Activated T-cell treated with anti-CD3 and anti-CD28 coated beads, Interleukin-2, amount 50 U/mL, for 1 hour (primary cell): ENCODE measurements around the gene CALU.

Experiments used
- DNase-seq: peaks from one replicate; pipeline ENCODE4 v3.0.0-alpha.2; 2020

CALU gene

GRCh38 chr7:128725531-128725930 is 13.6 kb upstream of the CALU start:
- DNase-seq = no peak

DNA sequence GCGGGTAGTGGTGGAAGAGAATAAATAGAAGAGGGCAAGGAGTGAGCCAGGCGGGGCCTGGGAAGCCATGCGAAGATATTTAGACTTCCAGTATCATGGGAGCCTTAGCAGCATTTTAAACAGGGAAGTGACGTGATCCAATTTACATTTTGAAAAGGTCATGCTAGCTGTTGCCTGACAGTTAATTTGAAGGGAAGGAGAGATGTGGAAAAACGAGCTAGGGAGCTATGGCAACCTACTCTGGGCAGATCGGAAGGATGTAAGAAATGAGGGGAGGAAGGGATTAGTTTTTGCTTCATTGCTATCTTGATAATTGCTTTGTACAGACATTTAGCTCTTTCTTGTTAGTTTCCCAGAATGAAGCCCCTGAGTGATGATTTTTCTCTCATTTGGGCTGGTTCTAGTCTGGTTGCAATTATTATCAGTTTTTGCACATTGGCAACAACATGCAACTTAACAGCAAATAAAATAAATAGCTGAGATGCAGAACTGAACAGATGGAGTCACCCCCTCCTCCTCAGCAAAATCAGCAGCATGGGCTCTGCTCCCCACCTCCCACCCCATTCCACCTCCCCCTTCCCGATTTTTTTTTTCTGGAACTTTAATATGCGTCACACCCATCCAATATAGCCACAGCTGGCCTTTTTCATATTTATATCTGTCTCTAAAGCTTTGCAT is 13.0 kb upstream of the CALU start:
- no peak for DNase-seq

- DNase-seq = no peak
These were observed 12.5 kb upstream of the CALU start for GRCh38 chr7:128726737-128727072.

DNA sequence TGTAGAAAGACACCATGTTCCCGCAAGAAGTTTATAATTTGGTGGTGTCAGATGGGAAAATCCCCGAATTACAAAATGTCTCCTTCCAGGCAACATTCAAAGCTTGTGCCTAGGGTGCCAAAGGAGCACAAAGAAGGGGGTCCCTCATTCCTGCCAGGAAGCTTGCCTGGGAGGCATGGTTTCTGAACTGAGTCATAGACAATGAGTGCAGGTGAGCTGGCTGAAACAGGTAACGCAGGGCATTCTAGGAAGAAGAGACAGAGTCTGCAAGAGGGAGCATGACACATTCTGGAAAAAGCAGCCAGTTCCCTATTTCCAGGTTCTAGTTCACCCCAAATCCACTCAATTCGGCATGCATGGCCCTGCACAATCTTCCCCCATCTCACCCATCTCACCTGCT is 11.9 kb upstream of the CALU start:
- DNase-seq = no peak

GRCh38 chr7:128728598-128728997 is 10.6 kb upstream of the CALU start:
- no peak for DNase-seq

- DNase-seq = no peak
These were observed 9.7 kb upstream of the CALU start for GRCh38 chr7:128729494-128729893.

- DNase-seq = no peak
These were observed 8.0 kb upstream of the CALU start for GRCh38 chr7:128731184-128731583.

DNA sequence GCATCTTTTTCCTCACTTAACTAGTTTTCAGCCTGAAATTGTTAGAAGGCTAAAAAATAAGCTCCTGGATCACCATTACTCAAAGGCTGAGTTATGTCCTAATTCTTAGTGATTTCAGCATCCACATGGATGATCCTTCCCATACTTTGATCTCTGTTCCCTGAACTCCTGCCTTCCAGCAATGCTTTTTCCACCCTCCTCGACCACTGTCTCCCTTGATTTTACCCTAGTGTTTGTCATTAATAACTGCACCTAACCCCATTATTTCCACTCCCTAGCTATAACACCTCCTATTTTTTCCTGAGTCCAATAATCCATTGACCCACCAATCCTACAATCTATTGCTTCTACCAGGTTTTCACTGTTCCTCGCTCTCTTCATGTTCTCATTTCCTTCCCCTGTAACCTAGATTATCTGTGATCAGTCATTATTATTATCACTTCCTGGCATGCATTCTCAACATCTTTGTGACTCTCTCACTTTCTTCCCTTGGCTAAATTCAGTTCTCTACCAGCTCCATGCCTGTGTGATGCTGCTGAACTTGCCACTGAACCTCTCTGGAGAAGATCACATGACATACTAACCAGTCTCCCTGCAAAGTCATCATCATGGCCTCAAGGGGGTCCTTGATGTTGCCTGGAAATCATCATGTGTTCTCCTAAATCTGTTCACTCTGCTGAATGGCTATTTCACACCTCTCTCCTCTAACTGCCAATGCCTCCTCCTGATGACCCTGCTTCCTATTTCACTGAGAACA is 6.5 kb upstream of the CALU start:
- DNase-seq = no peak

DNA sequence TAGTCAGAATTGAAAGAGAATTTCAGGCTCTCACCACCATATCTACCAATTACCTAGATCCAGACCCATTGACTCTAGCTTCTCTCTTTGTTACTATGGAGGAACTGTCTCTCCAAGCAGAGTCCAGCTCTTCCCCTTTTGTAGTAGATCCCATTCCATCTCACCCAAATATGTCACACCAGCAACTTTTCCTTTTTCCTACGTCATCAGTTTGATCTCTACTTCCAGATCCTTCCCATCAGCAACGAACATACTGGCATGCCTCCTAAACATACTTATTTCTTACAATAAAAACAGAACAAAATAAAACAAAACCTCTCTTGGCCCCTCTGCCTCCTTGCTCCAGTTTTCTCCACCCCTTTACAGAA is 5.9 kb upstream of the CALU start:
- no peak for DNase-seq

DNA sequence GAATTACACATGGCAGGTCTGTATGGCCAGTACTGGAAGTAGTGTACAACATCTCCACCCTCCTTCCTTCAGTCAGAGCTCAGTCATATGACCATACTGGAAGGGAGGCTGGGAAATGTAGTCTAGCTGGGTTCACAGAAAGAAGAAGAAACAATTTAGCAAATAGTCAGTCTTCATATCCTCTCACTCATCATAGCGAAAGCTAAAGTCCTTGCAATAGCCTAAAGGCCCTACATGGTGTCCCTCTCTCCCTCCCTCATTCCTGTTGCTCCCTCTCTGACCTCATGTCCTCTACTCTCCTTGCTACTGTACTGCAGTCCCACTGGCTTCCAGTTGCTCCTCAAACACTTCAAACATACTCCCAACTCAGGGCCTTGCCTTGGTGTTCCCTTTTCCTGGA is 4.3 kb upstream of the CALU start:
- DNase-seq = no peak

- no peak for DNase-seq
These were observed 3.7 kb upstream of the CALU start for GRCh38 chr7:128735436-128735835.

DNA sequence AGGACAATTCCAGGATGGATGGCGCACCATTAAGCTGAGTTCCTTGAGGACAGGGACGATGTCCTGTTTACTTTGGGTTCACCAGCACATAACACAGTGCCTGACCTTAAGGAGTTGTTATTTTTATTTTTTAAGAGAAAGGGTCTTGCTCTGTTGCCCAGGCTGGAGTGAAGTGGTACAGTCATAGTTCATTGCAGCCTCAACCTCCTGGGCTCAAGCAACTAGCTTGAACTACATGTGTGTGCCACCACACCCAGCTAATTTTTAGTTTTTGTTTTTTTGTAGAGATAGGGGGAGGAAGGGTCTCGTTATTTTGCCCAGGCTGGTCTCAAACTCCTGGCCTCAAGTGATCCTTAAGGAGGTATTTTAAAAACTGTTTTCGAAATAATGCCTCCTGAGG is 1.7 kb upstream of the CALU start:
- DNase-seq = no peak

- DNase-seq = no peak
These were observed 1.2 kb upstream of the CALU start for GRCh38 chr7:128737867-128738385.

DNA sequence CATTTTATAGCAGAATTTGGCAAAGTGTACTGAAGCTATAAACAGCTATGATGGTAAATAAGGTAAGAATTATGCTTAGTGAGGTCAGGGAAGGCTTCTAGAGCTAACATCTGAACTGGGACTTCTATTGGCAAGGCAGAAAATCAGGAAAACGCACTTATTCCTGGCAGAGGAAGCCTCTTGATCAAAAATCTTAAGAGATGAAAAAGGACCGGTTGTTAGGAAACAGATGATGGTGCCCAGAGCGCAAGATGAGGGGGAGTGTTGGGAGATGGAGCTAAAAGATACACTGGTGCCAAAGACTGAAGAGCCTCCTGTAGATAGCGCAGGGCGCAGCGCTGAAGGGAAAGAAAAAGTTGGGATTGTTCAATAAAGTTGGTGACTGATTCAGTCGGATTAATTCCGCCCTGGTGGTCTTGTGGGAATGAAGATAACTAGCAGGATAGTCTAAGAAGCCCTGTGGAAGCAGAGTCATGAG is 550 bp upstream of the CALU start:
- no peak for DNase-seq

DNA sequence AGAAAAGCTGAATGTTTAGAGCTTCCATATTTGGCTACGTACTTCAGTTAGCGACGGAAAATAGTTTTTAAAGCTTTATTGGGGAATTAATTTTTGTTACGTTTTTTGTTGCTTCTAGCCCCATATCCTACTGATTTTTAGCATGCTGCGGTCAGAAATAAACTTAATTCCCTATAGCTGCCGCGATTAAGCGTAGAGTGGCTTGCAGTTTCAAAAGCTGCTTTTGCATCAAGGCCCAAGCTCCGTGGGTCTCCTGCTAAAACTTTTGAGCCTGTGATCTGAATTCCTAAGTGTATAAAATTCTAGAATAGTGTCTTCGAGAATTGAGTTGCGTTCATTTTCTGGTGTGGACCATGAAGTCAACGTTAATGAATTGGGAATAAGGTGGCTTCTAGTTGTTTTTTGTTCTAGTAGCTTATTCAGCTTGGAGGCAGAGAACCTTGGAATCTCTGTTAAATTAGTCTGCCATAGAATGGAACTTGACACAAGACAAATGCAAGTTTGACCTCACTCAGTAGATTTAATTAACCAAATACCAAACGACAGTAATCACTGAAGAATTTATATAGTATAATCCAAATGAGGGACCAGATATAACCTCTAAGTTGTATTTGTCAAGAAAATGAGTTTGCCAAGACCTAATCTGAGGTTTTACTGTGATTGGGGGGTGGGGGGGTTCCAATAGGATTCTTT is 977 bp downstream of the CALU start:
- DNase-seq = no peak

DNA sequence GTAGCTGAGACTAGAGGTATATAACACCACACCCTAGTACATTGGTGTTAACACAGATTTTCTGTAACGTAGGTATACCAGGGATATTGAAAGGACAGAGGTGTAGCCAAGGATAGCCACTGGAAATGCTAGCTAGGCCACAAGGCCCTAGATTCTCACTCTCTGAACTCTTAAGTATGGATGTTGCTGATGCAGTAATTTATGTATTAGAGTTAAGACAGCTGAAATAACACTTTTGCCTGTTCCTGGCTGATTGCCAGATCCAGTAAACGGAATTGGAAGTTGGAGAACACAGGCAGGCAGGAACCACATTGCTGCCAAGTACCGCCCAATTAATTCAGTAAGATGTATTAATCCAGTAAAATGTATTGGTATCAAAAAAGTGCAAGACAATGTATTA is 1.8 kb downstream of the CALU start:
- DNase-seq = no peak

DNA sequence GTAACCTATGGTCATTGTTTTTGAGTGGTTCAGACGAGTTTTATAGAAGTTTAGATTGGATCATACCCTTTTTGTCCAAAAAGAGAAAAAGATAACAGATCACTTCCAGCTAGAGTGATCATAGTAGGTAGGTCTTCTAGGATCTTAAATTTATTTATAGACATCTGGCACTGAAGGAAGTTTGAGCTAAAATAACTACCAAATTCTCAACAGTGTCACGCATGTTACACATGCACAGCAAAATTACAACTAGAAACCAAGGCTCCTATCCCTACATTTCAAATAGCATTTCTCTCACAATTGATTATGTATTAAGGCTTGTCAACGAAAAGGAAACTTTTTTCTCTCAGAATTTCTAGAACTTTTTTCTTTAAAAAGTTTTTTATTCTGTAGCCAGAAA is 2.3 kb downstream of the CALU start:
- no peak for DNase-seq

DNA sequence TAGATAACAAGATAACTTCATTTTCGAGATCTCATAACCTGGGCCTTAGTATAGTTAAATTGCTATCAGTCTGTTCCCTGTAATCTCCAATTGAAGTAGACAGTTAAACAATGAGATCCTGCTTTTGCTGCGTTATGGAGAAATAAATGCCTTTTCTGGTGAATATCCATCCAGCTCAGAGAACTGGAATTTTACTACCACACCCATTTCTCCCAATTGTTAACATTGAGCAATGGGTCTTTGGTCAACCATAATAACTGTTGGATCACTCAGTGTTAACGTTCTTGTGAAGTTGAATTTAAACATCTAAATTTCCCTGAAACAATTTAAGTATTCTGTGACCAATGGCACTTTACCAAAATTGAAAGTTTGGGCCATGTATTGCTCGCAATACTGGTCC is 3.0 kb downstream of the CALU start:
- no peak for DNase-seq

GRCh38 chr7:128743112-128743772 is 4.1 kb downstream of the CALU start:
- DNase-seq = no peak

DNA sequence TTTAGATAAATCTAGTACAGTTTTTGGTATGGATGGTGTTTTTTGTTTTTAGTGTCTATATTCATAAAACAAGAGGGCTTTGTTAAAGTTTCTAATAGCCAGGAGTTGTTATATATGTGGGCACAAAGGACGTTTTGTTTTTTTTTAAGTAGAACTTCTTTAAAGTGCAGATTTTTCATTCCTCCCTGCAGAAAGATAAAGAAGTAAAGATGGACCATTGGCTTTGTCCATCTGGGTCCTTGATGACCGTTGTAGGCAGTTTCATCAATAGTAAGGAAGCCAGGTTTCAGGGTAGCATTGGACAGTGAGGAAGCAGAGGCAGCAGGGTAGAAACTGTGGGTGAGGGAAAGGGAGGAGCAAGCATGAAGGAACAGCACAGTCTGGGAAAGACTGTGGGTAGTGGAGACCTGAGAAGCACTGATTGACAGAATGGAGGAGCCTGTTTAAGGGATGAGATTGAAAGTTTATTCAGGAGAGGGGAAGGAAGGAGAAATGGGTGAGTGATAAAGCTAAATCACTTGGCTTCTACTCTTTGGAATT is 5.3 kb downstream of the CALU start:
- no peak for DNase-seq

DNA sequence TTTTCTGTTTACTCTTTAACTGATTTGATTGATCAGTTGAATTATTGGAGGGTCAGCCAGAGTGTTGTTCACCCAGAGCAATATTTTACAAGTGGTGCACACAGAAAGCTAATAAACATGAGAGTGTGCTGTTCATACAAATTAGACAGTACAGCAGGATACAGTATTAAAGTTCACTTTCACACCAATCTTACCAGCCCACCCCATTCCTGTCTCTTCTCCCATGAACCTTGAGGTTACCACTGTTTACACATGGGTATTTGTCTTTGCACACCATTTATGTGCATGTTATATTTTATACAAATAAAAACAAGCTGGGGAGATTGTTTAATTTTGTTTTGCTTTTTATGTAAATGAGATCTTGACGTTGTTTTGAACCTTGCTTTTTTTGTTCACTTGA is 6.5 kb downstream of the CALU start:
- DNase-seq = no peak

- DNase-seq = no peak
These were observed 8.3 kb downstream of the CALU start for GRCh38 chr7:128747327-128748079.
